Measurements from ENCODE around the gene CNPY4.

CNPY4 gene

DNA sequence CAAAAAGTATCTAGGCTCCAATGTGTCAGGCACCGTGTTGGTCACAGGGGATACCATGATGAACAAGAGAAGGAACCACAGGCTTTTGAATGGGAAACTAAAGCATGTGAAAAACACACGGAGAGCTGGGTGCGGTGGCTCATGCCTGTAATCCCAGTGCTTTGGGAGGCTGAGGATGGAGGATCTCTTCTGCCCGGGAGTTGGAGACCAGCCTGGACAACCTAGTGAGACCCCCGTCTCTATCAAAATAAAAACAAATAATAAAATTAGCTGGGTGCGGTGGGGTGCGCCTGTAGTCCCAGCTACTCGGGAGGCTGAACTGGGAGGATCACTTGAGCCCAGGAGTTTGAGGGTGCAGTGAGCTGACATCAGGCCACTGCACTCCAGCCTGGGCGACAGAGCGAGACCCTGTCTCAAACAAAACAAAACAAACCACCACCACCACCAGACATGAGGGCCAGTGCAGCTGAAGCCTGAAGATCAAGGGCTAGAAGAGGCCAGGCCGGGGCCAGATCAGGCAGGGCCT, 31.3 kb upstream of the CNPY4 start:
- H3K36me3 Mint-ChIP-seq: peaks cover 13% of the 10 kb centered on the region
- peak overlapping the region; percentile 90 for H3K4me3 Mint-ChIP-seq
- no peak for DNase-seq (ENCODE audit: low spot score in 2 of 2)
- peak; percentile 23 for ATAC-seq (ENCODE audit: low read depth)
- no peaks in the 10 kb centered on the region for H3K27me3 Mint-ChIP-seq
- H3K27ac Mint-ChIP-seq: peak overlapping the region; percentile 84
- no peaks in the 10 kb centered on the region for H3K9me3 Mint-ChIP-seq
- peaks cover 15% of the 10 kb centered on the region for H3K4me1 Mint-ChIP-seq

DNA sequence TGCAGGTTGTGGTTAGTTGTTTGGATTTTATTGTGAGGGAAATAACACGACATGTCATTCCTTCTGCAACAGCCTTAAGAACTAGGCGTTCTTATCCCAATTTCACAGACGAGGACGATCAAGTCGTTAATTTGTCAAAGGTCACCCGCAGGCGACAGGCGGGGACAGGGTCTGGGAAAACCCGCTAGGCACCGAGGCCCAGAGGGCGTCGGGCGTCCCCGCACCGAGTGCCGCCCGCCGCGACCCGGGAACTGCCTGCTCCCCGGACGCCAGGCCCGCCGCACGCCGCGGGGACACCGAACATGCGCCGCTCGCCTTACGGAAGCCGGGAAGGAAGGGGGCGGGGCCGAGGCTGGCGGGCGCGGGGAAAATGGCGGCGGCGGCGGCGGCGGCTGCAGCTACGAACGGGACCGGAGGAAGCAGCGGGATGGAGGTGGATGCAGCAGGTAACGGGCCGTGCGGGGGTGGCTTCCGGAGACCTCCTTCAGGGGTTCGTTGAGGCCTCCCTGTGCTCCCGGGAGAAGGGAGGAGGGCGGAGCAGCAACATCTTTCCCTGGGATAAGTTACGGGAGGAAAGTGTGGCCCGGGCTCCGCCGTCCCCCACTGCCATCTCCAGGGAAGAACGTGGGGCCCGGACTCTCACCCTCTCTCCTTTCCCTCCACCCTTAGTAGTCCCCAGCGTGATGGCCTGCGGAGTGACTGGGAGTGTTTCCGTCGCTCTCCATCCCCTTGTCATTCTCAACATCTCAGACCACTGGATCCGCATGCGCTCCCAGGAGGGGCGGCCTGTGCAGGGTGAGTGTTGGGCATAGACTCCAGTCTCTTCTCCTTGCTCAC, 30.6 kb upstream of the CNPY4 start, which contains the start of gene COPS6:
TSS of gene COPS6 (plus strand) at position 349 of the 837 bp plus-strand sequence. CDS start at position 371, 22 bp downstream.
- no peaks in the 10 kb centered on the region for H3K27me3 Mint-ChIP-seq
- H3K4me1 Mint-ChIP-seq: peaks cover 15% of the 10 kb centered on the region
- peak within 1 kb of the TSS; percentile 84 for H3K27ac Mint-ChIP-seq
- H3K9me3 Mint-ChIP-seq: no peaks in the 10 kb centered on the region
- peaks cover 18% of the 10 kb centered on the region for H3K36me3 Mint-ChIP-seq
- peak; percentile 90 for ATAC-seq (ENCODE audit: low read depth)
- peak; percentile 81 to 84 for DNase-seq (ENCODE audit: low spot score in 2 of 2)
- peak within 1 kb of the TSS; percentile 90 for H3K4me3 Mint-ChIP-seq

DNA sequence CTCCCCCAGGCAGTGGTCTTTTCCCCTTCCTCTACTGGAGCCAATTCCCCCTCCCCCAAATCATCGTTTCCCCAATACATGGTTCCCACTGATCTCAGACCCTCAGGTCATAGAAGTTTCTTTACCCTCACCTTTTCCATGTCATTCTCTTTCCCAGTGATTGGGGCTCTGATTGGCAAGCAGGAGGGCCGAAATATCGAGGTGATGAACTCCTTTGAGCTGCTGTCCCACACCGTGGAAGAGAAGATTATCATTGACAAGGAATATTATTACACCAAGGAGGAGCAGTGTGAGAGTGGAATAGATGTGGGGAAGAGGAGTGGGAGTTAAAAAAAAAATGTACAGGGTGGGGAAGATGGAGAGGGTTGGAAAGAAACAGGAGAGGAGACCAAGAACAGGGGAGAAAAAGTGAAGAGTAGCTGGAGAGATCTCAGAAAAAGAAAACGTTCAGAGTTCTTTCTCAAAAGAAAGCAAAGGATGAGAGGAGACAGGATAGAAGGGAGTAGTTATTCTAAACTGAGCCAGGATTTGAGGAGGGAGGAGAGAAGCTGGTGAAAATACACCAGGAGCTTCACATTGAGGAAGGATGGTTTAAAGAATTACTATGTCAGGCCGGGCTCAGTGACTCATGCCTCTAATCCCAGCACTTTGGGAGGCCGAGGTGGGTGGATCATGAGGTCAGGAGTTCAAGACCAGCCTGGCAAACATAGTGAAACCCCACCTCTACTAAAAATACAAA, 29.8 kb upstream of the CNPY4 start:
- DNase-seq (ENCODE audit: low spot score in 2 of 2) (no peak), ATAC-seq (ENCODE audit: low read depth) (no peak)
- Mint-ChIP-seq H3K27me3 (no peaks in the 10 kb centered on the region), H3K27ac (peak overlapping the region; percentile 84), H3K4me3 (peak overlapping the region; percentile 90), H3K36me3 (peaks cover 19% of the 10 kb centered on the region), H3K9me3 (no peaks in the 10 kb centered on the region), H3K4me1 (peaks cover 15% of the 10 kb centered on the region)

DNA sequence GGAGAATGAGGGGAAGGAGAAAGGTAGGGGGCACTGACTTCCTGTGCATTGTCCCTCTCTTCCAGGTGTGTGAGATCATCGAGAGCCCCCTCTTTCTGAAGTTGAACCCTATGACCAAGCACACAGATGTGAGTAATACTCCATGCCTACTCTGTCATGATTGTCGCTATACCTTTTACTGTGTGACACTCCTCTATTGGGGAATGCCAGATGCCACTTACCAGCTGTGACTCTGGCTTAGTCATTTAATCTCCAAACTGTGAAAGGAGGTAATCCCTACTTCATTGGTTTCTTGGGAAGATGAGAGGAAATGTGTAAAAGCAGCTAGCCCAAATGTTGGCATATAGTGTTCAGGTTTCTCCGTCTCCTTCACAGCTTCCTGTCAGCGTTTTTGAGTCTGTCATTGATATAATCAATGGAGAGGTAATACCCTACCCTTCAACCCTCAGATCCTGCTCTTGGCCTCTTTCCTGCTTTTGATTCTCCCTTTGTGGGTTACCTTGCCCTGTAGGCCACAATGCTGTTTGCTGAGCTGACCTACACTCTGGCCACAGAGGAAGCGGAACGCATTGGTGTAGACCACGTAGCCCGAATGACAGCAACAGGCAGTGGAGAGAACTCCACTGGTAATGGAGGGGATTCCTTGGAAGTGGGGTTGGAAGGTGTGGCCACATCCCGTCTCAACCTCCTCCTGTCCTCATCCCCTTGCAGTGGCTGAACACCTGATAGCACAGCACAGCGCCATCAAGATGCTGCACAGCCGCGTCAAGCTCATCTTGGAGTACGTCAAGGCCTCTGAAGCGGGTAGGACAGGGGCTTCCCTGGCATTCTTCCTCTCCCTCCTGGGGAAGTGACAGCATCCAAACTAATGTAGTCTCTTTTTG, 28.7 kb upstream of the CNPY4 start:
- Mint-ChIP-seq H3K27me3 (no peaks in the 10 kb centered on the region), H3K9me3 (no peaks in the 10 kb centered on the region), H3K27ac (peak overlapping the region; percentile 35), H3K4me1 (peaks cover 15% of the 10 kb centered on the region), H3K36me3 (peaks cover 22% of the 10 kb centered on the region), H3K4me3 (no peak overlapping the region)
- DNase-seq (ENCODE audit: low spot score in 2 of 2): no peak
- no peak for ATAC-seq (ENCODE audit: low read depth)

DNA sequence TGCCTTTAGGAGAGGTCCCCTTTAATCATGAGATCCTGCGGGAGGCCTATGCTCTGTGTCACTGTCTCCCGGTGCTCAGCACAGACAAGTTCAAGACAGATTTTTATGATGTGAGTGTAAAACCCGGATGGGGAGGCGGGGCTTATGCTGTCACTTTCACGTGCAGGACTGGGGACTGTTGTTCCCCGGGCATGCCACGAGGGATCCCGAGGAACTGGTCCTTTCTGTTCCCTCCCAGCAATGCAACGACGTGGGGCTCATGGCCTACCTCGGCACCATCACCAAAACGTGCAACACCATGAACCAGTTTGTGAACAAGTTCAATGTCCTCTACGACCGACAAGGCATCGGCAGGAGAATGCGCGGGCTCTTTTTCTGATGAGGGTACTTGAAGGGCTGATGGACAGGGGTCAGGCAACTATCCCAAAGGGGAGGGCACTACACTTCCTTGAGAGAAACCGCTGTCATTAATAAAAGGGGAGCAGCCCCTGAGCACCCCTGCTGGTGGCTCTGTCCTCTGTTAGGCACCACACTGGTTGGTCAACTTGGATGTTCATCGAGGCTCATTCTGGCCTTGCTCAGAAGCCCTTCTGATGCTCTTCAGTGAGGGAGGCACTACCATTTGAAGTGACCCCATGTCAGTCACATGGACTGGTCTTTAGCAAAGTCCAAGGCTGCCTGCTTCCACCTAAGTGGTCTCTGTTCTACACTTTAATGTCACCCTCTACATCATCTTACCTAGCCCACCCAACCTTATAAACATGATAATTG, 27.8 kb upstream of the CNPY4 start:
- DNase-seq (ENCODE audit: low spot score in 2 of 2) (no peak), ATAC-seq (ENCODE audit: low read depth) (no peak)
- Mint-ChIP-seq H3K36me3 (peaks cover 24% of the 10 kb centered on the region), H3K9me3 (no peaks in the 10 kb centered on the region), H3K4me3 (no peak overlapping the region), H3K27me3 (no peaks in the 10 kb centered on the region), H3K4me1 (peaks cover 17% of the 10 kb centered on the region), H3K27ac (peak overlapping the region; percentile 41)

DNA sequence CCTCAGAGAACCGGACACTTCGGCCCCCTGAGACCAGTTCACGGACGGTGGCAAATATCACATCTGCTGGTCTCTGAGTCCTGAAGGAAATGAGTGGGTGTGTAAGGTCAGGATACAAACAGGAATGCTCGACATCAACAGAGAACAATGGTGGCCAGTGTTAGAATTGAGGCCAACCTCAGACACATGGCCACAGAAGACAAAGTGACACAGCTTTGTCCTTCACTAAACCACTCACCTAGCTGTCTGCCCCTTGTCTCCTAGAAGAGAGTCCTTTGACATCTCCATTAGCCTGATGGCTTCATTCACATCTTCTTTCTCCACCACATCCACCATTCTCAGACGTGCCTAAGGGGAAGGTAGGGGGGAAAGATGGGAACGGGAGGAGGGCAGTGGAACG, 26.4 kb upstream of the CNPY4 start:
- Mint-ChIP-seq H3K4me1 (peaks cover 21% of the 10 kb centered on the region), H3K27ac (no peak overlapping the region)

DNA sequence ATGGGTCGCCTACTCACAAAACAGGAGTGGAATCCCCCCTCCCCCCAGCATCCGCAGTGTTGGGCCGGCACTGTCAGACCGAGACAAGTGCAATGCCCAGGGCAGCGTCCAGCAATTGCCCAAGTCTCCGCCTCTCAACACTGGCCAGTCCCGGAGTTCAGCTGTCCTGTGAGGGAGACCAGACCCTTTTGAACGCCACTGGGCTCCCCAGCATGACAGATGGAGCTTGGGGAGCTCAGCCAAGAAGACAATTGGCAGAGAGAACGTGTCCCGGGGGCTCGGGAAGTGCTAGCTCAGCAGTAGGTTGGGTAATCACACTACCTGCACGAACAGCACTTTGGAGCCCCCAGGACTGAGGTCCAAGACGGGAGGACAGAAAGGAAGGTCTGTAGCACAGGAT, 25.9 kb upstream of the CNPY4 start:
- peaks cover 38% of the 10 kb centered on the region for H3K36me3 Mint-ChIP-seq
- no peak for ATAC-seq (ENCODE audit: low read depth)
- H3K9me3 Mint-ChIP-seq: no peaks in the 10 kb centered on the region
- peaks cover 25% of the 10 kb centered on the region for H3K4me1 Mint-ChIP-seq
- H3K4me3 Mint-ChIP-seq: no peak overlapping the region
- no peak overlapping the region for H3K27ac Mint-ChIP-seq
- H3K27me3 Mint-ChIP-seq: no peaks in the 10 kb centered on the region
- DNase-seq (ENCODE audit: low spot score in 2 of 2): no peak

More for the DNA sequence above, 26.4 kb upstream of the CNPY4 start:
- Mint-ChIP-seq H3K36me3 (peaks cover 34% of the 10 kb centered on the region), H3K9me3 (no peaks in the 10 kb centered on the region), H3K4me3 (no peak overlapping the region), H3K27me3 (no peaks in the 10 kb centered on the region)
- ATAC-seq (ENCODE audit: low read depth) (no peak), DNase-seq (ENCODE audit: low spot score in 2 of 2) (no peak)

DNA sequence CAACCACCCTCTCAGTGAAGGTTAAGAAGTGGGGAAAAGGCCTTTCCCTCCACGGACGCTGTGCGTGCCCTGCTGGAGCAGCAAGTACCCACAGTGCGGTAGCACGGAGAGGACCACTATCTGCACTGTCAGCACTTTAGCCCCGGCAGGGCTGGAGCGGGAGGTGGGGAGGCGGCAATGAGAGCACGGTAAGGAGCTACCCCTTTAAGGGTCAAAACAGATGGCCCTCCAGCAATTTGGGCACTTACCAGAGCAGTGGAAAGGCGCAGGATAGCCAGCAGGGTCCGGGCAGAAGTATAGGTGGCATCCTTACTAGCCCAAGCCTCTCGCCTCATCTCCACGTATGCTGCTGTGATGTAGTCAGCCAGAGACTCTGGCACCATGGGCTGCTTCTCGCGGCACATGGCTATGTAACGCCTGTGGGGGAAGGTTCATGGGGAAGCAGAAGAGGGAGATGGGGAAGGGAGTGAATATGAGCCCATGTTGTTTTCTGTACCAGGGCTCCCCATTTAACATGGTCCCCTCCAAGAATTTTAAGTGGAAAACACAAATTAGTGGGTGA, 25.4 kb upstream of the CNPY4 start:
- no peaks in the 10 kb centered on the region for H3K27me3 Mint-ChIP-seq
- DNase-seq (ENCODE audit: low spot score in 2 of 2) (no peak), ATAC-seq (ENCODE audit: low read depth) (no peak)
- no peaks in the 10 kb centered on the region for H3K9me3 Mint-ChIP-seq
- peaks cover 43% of the 10 kb centered on the region for H3K36me3 Mint-ChIP-seq
- peaks cover 30% of the 10 kb centered on the region for H3K4me1 Mint-ChIP-seq
- H3K27ac Mint-ChIP-seq: no peak overlapping the region
- no peak overlapping the region for H3K4me3 Mint-ChIP-seq

DNA sequence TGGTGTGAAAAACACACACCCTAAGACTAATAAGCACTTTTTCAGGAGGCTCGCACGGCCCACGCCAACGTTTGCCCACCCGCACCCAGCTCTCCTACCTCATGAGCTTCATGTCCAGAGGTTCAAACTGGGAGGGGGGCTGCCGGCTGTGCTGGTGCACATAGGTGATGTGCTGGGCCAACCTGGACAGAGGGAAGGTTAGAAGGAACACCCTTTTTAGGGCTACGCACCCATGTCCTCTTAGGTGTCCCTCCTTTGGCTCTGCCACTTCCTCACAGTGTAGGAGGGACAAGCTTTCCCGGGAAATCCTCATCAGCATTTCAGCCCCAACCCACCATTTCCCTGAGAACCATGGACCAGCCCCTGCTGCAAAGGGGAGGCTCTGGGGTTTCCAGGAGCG, 24.1 kb upstream of the CNPY4 start:
- H3K27ac Mint-ChIP-seq: no peak overlapping the region
- ATAC-seq (ENCODE audit: low read depth) (no peak), DNase-seq (ENCODE audit: low spot score in 2 of 2) (no peak)
- H3K36me3 Mint-ChIP-seq: peaks cover 47% of the 10 kb centered on the region
- H3K9me3 Mint-ChIP-seq: no peaks in the 10 kb centered on the region
- no peak overlapping the region for H3K4me3 Mint-ChIP-seq
- peaks cover 30% of the 10 kb centered on the region for H3K4me1 Mint-ChIP-seq
- H3K27me3 Mint-ChIP-seq: no peaks in the 10 kb centered on the region

DNA sequence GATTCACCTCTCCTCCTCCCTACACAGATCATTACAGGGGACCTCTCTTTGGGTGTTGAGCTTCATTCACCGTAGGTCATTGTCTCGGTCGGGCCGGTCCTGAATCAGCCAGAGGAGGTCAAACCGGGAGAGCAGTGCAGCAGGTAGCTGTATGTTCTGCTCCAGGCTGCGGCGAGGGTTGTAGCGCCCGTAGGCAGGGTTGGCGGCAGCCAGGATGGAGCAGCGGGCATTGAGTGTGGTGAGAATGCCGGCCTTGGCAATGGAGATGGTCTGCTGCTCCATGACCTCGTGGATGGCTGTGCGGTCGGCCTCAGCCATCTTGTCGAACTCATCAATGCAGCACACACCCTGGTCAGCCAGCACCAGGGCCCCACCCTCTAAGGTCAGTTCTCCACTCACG, 23.7 kb upstream of the CNPY4 start:
- Mint-ChIP-seq H3K36me3 (peaks cover 44% of the 10 kb centered on the region), H3K9me3 (no peaks in the 10 kb centered on the region), H3K4me1 (peaks cover 27% of the 10 kb centered on the region)

DNA sequence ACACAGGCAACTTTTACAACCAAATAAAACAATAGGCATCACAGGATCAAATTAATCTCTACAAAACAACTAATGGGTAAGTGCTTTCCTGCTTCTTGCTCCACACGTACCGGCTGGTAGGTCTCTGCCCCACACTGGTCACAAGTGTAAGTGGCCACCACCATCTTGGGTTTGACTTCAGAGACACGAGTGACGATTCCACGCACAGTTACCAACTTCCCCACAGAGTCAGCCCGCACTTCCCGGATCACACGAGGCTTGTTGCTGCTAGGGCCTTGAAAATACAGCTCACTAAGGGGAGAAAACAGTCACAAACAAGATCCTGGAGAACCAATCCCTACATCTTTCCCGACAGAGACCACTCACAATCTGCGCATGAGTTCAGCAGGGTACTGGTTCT, 20.5 kb upstream of the CNPY4 start:
- DNase-seq (ENCODE audit: low spot score in 2 of 2) (no peak), ATAC-seq (ENCODE audit: low read depth) (no peak)
- Mint-ChIP-seq H3K4me3 (peak overlapping the region; percentile 32), H3K9me3 (no peaks in the 10 kb centered on the region), H3K27me3 (no peaks in the 10 kb centered on the region), H3K27ac (peak overlapping the region; percentile 97), H3K4me1 (peaks cover 31% of the 10 kb centered on the region), H3K36me3 (peaks cover 31% of the 10 kb centered on the region)

More for the DNA sequence above, 23.7 kb upstream of the CNPY4 start:
- ATAC-seq (ENCODE audit: low read depth) (no peak), DNase-seq (ENCODE audit: low spot score in 2 of 2) (no peak)
- Mint-ChIP-seq H3K4me3 (no peak overlapping the region), H3K27ac (no peak overlapping the region), H3K27me3 (no peaks in the 10 kb centered on the region)

DNA sequence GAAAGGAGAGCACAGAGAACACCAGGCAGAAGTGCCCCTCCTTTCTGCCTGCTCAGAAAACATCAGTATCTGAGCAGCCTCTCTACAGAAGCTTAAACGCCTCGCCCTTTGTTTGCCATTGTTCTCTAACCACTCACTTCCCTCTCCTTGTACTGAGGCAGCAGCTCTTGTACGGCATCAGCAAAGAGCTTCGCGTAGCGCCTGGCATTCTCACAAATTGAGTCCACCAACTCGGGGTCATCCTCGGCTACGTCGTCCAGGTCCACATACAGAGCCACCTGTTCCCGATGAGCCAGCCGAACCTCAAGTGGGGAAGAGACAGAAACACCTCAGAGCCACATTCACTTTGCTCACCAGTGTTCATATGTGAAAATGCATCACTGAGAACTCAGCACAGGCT, 20.0 kb upstream of the CNPY4 start:
- Mint-ChIP-seq H3K36me3 (peaks cover 30% of the 10 kb centered on the region), H3K9me3 (no peaks in the 10 kb centered on the region), H3K4me3 (peak overlapping the region; percentile 82), H3K27ac (peak overlapping the region; percentile 97), H3K4me1 (peaks cover 31% of the 10 kb centered on the region), H3K27me3 (no peaks in the 10 kb centered on the region)
- no peak for ATAC-seq (ENCODE audit: low read depth)
- no peak for DNase-seq (ENCODE audit: low spot score in 2 of 2)

Data from memory B cell (primary cell).